Tibial nerve (tissue), 4 donors: Measurements from ENCODE around the gene PEX11B. TPM values are rescaled to one million over a fixed set of nuclear protein-coding genes. Genes with fewer than 3 reads are reported as not detected.

Experiments
- DNase-seq, 2 donors: peaks; one replicate each; pipeline ENCODE4 v3.0.0-alpha.2; 2019; ENCODE audit warnings: low spot score in 2 of 2
- H3K27ac ChIP-seq, 4 donors: fragments of 200-600 bp; sonication (generic) in 3 of 4; one replicate each; pipeline ENCODE4 v1.5.1; 2017 to 2019; ENCODE audit warnings: mild to moderate bottlenecking in 1 of 4
- H3K27me3 ChIP-seq, 2 donors: fragments of 200-600 bp; sonication (generic) in 1 of 2; one replicate each; pipeline versions ENCODE4 v1.5.1 to v1.6.0; 2017 to 2019
- H3K36me3 ChIP-seq, 3 donors: fragments of 200-600 bp; sonication (generic); one replicate each; pipeline ENCODE4 v1.5.1; 2018 to 2019
- H3K4me1 ChIP-seq, 4 donors: fragments of 200-600 bp; sonication (generic) in 3 of 4; one replicate each; pipeline ENCODE4 v1.5.1; 2017 to 2019
- H3K4me3 ChIP-seq, 4 donors: fragments of 200-600 bp; sonication (generic) in 3 of 4; one replicate each; pipeline ENCODE4 v1.5.1; 2017 to 2019; ENCODE audit warnings: mild to moderate bottlenecking in 1 of 4, moderate library complexity in 1 of 4
- H3K9me3 ChIP-seq, 4 donors: fragments of 200-600 bp; sonication (generic) in 3 of 4; one replicate each; pipeline ENCODE4 v1.5.1; 2017 to 2019
- EP300 ChIP-seq, 2 donors: sonication (generic); formaldehyde crosslinking; IDR thresholded peaks; one replicate each; pipeline ENCODE4 v1.6.1; 2017; ENCODE audit warnings: antibody characterized with exemption in 2 of 2, mild to moderate bottlenecking in 1 of 2
- POLR2A ChIP-seq, 2 donors: fragments of 450-650 bp; IDR thresholded peaks; one replicate each; pipeline ENCODE4 v1.6.1; 2017; ENCODE audit warnings: antibody characterized with exemption in 2 of 2, mild to moderate bottlenecking in 2 of 2, moderate library complexity in 2 of 2
- WGBS, 2 donors: methylation state at CpG; one replicate each; pipeline ENCODE4 v1.1.5; 2018; 5-methylcytosine and 5-hydroxymethylcytosine counted together
- total RNA-seq, 4 donors: library from RNA; depleted of rRNA; stranded (reverse); fragments of >200 nt; gene quantifications; one replicate each; pipeline ENCODE4 v1.1.0, GENCODE V29; 2016
- TF ChIP-seq, protein P1 (sequence below), 5 experiments: fragments of 200-600 bp in 3 of 5; fragments of 450-650 bp in 2 of 5; sonication (generic) in 3 of 5; IDR thresholded peaks; one replicate each; pipeline ENCODE4 v1.5.1; 2016 to 2019; ENCODE audit warnings: antibody characterized with exemption in 5 of 5, mild to moderate bottlenecking in 3 of 5, moderate library complexity in 2 of 5

Gene PEX11B
- total RNA-seq, 4 donors from 2014 or later = 27.9 to 35.2 (median 30.8) TPM

DNA sequence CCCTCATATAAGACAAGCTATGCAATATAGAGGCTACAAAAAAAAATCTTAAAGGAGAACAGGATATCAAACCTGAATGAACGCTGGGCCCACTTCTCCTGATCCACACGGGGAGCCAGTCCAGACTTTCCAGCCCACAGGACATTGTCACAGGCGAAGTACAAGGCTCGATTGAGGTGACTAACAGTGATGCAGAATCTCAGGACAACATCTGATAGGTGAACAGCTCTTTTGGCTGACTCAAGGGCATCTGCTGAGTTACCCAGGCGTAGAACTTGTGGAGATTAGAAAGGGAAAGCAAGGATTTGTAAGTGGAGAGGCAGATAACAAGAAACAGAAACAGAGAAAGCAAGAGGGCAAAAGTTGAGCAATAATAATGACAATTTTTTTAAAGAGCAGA, 1.8 kb downstream of the PEX11B start:
- WGBS, 2 donors = 72 to 78% methylated on average over 5 of the region's 5 CpGs
- no peaks in the 10 kb centered on the region for H3K27me3 ChIP-seq
- no peaks in the 10 kb centered on the region for H3K9me3 ChIP-seq
- no peak for TF ChIP-seq POLR2A (IDR thresholded peaks at IDR 0.05)
- TF ChIP-seq, protein P1, sequence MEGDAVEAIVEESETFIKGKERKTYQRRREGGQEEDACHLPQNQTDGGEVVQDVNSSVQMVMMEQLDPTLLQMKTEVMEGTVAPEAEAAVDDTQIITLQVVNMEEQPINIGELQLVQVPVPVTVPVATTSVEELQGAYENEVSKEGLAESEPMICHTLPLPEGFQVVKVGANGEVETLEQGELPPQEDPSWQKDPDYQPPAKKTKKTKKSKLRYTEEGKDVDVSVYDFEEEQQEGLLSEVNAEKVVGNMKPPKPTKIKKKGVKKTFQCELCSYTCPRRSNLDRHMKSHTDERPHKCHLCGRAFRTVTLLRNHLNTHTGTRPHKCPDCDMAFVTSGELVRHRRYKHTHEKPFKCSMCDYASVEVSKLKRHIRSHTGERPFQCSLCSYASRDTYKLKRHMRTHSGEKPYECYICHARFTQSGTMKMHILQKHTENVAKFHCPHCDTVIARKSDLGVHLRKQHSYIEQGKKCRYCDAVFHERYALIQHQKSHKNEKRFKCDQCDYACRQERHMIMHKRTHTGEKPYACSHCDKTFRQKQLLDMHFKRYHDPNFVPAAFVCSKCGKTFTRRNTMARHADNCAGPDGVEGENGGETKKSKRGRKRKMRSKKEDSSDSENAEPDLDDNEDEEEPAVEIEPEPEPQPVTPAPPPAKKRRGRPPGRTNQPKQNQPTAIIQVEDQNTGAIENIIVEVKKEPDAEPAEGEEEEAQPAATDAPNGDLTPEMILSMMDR (IDR thresholded peaks at IDR 0.05) = no peak
- TF ChIP-seq EP300 (IDR thresholded peaks at IDR 0.05) = no peak
- no peak overlapping the region for H3K4me3 ChIP-seq
- no peak overlapping the region for H3K27ac ChIP-seq
- no peak for DNase-seq
- peaks cover 0 to 31% (median 18%) of the 10 kb centered on the region in 4 donors for H3K4me1 ChIP-seq
- H3K36me3 ChIP-seq = peaks cover 0 to 53% (median 0%) of the 10 kb centered on the region in 3 donors

DNA sequence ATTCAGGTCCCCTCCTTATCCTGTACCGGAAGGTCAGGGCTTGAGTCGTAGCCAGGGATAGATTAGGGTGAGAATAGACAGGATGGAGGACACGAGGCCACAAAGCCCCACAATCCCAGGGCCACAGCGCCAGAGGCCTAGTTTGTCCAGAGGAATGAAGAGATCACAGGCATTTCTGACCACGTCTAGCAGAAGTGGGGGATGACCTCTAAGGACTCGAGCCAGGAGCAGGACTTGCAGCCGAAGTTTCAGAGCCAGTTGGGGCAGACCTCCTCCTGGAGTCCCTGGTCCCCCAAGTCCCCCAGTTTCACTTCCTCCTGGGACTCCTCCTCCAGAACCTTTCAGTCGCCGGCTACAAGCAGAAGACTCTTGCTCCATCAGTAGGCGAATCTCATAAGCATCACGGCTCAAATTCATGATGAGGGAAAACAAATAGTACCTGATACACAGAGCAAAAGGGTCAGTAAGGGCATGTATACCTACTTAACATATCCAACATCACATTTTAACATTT, 6.3 kb downstream of the PEX11B start:
- Histone ChIP-seq H3K36me3 (peaks cover 0 to 66% (median 0%) of the 10 kb centered on the region in 3 donors), H3K4me1 (peaks cover 0 to 26% (median 5%) of the 10 kb centered on the region in 4 donors), H3K4me3 (no peak overlapping the region), H3K27ac (no peak overlapping the region), H3K27me3 (no peaks in the 10 kb centered on the region), H3K9me3 (no peaks in the 10 kb centered on the region)
- TF ChIP-seq, protein P1 (IDR thresholded peaks at IDR 0.05) = no peak
- TF ChIP-seq EP300 (IDR thresholded peaks at IDR 0.05) (no peak), POLR2A (IDR thresholded peaks at IDR 0.05) (no peak)
- 79% methylated on average over 11 of the region's 11 CpGs for WGBS, 2 donors
- no peak for DNase-seq

DNA sequence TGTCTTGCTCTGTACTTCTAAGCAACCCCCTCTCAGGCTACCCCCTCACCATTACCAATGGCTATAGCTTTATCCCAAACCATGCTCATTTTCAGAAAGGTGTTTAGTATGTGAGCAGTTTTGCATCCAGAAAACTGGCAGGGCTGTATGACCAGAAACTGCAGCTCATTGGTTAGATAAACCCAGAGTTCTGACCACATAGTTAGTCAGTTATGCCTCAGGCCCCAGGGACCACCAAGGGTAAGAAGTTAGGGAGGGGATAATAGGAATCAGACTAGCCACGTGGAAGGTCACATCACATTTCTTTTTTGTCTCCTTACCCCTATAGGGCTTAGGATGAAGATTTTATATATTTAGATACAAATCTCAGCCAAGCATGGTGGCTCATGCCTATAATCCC, 9.9 kb downstream of the PEX11B start:
- no peaks in the 10 kb centered on the region for H3K27me3 ChIP-seq
- WGBS, 2 donors = 40 to 48% methylated on average over 1 of the region's 1 CpG
- H3K9me3 ChIP-seq = no peaks in the 10 kb centered on the region
- DNase-seq = no peak
- H3K4me1 ChIP-seq = peaks cover 0 to 15% (median 2%) of the 10 kb centered on the region in 4 donors
- peaks cover 0 to 43% (median 0%) of the 10 kb centered on the region in 3 donors for H3K36me3 ChIP-seq
- H3K27ac ChIP-seq = peak overlapping the region in 2 of 4 donors; percentile 5 to 52
- TF ChIP-seq POLR2A (IDR thresholded peaks at IDR 0.05) = no peak
- TF ChIP-seq EP300 (IDR thresholded peaks at IDR 0.05) = no peak
- TF ChIP-seq, protein P1 (IDR thresholded peaks at IDR 0.05) = no peak
- H3K4me3 ChIP-seq = no peak overlapping the region

DNA sequence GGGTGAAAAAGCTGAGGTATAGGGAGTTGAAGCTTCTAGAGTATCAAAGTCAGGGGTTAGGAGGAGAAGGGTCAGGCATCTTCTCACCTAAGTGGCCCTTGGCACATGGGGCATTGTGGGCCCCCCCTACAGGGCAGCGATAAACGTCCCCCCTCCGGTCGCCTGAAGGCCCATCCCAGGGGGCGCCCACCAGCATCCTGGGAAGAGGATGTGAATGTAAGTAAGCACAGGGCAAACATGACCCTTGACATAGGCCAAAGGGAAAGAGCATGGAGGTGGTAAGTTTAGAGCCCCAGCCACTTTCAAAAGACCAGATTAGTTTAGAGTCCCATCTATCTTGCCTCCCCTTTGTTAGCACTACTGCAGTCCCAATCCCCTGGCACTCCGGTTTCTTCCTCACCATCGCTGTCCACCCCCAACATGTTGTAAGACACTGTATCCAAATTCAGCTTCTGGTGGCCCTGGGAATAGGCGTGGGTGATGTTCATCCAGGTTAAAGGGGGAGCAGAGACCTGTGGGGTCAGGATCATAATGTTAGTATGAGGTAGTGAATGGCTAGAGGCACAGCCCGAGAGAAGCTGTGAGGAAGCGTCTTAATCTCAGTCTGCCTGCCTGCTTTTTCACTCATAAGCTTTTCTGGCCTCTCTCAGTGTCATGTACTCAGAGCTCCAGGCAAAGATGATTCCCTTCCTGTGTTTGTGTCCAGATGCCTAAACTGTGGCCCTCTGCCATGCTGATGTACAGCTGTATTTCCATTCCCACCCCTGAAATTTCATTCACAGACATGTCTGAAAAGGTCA, 11.4 kb downstream of the PEX11B start:
- H3K27me3 ChIP-seq = no peaks in the 10 kb centered on the region
- H3K27ac ChIP-seq = no peak overlapping the region
- TF ChIP-seq POLR2A (IDR thresholded peaks at IDR 0.05) (no peak), EP300 (IDR thresholded peaks at IDR 0.05) (no peak)
- TF ChIP-seq, protein P1 (IDR thresholded peaks at IDR 0.05) = no peak
- DNase-seq = no peak
- H3K4me1 ChIP-seq = peaks cover 0 to 15% (median 2%) of the 10 kb centered on the region in 4 donors
- H3K9me3 ChIP-seq = no peaks in the 10 kb centered on the region
- H3K36me3 ChIP-seq = peaks cover 0 to 30% (median 0%) of the 10 kb centered on the region in 3 donors
- 68 to 76% methylated on average over 10 of the region's 10 CpGs for WGBS, 2 donors
- H3K4me3 ChIP-seq = no peak overlapping the region
